HG02610 (cell line): ENCODE data around the gene TIGD4.

Experiments used
- ATAC-seq: cut with Tn5 transposase; IDR thresholded peaks from one replicate; pipeline ENCODE4 v1.9.1; 2021; ENCODE audit warnings: mild to moderate bottlenecking, moderate library complexity; ENCODE audit not compliant: unreplicated experiment

Gene TIGD4

GRCh38 chr4:152779513-152780266, at the start of gene TIGD4, which contains the start of gene ARFIP1:
TSS of gene TIGD4 (minus strand) at chr4:152779730. CDS start at chr4:152771004, 8,726 bp downstream.
TSS of gene ARFIP1 (plus strand) at chr4:152779954. CDS start at chr4:152829634, 49,680 bp downstream.
- ATAC-seq, result peak; percentile 94

DNA sequence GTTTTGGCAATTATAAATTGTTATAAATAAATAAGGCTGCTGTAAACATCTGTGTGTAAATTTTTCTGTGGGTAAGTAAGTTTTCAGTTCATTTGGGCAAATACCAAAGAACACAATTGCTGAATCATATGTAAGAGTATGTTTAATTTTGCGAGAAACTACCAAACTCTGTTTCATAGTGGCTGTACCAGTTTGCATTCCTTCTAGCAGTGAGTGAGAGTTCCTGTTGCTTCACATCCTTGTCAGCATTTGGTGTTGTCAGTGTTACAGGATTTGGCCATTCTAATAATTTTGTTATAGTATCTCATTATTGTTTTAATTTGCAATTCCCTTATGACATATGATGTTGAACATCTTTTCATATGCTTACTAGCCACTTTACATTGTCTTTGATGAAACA, 48.6 kb upstream of the TIGD4 start:
- ATAC-seq, result no peak

DNA sequence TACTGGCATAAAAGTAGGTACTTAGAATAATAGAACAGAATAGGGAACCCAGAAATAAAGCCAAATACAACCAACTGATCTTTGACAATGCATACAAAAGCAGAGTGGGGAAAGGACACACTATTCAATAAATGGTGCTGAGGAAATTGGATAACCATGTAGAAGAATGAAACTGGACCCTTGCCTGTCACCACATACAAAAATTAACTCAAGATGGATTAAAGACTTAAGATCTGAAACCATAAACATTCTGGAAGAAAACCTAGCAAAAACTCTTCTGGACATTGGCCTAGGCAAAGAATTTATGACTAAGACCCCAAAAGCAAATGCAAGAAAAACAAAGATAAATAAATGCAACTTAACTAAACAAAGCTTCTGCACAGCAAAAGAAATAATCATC, 45.8 kb upstream of the TIGD4 start:
- ATAC-seq, result no peak

DNA sequence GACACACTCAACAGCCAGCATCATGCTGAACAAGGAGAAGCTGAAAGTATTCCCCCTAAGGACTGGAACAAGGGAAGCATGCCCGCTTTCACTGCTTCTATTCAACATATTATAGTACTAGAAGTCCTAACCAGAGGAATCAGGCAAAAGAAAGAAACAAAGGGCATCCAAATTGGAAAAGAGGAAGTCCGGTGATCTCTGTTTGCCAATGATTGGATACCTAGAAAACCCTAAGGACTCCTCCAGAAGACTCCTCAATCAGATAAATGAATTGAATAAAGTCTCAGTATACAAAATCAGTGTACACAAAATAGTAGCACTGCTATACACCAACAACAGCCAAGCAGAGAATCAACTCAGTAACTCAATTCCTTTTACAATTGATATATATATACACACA, 45.0 kb upstream of the TIGD4 start:
- ATAC-seq, result no peak

- no peak for ATAC-seq
These were observed 42.8 kb upstream of the TIGD4 start for GRCh38 chr4:152822323-152822722.

GRCh38 chr4:152820073-152820472, 40.5 kb upstream of the TIGD4 start:
- no peak for ATAC-seq

- ATAC-seq, result no peak
These were observed 39.6 kb upstream of the TIGD4 start for GRCh38 chr4:152819026-152819645.

DNA sequence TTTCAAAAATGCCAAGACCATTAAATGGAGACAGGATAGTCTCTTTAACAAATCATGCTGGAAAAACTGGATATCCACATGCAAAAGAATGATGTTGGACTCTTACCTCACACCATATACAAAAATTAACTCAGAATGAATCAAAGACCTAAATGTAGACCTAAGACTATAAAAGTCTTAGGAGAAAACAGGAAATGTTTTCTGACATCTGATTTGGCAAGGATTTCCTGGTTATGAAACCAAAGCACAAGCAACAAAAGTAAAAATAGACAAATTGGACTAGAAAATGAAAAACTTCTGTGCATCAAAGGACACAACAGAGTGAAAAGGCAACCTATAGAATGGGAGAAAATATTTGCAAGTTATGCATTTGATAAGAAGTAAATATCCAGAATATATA, 37.8 kb upstream of the TIGD4 start:
- no peak for ATAC-seq

GRCh38 chr4:152815078-152815477, 35.5 kb upstream of the TIGD4 start:
- ATAC-seq, result no peak

DNA sequence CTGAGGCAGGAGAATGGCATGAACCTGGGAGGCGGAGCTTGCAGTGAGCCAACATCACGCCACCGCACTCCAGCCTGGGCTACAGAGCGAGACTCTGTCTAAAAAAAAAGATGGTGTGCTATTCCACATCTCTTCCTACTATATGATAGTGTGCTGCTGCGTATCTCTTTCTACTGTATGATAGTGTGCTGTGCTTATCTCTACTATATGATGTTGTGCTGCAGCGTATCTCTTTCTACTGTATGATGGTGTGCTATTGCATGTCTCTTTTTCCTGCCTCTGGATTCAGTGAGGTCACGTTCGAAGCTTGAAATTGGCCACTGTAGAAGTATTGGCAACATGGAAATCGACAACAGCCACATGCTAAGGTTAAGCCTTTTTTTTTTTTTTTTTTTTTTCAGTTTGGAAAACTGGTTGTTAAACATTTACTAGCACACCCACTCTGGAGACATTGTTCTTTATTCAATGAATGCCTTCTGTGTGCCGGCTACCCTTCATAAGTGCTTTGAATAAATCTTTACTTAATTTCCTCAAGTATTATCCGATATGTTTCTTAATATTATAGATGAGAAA, 31.3 kb upstream of the TIGD4 start:
- ATAC-seq, result no peak

- ATAC-seq, result no peak
These were observed 29.1 kb upstream of the TIGD4 start for GRCh38 chr4:152808670-152809069.

DNA sequence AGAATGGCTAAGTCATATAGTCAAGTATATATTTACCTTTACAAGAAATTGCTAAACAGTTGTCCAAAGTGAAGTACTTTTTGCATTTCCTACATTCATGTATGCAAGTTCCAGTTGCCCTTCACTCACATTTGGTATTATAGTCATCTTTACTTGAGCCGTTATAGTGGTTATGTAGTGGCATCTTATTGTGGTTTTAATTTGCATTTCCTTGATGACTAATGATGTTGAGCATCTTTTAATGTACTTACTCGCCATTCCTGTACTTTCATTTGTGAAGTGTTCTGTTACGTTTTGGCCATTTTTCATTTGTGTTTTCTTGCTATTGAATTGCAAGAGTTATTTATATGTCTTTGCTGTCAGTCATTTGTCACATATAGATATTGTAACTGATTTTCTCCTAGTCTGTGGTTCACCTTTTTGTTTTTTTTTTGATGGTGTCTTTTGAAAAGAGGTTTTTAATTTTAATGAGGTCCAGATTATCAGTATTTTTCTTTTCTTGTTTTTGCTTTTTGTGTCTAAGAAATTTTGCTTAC, 27.8 kb upstream of the TIGD4 start:
- ATAC-seq, result no peak

- no peak for ATAC-seq
These were observed 27.1 kb upstream of the TIGD4 start for GRCh38 chr4:152806501-152807125.

DNA sequence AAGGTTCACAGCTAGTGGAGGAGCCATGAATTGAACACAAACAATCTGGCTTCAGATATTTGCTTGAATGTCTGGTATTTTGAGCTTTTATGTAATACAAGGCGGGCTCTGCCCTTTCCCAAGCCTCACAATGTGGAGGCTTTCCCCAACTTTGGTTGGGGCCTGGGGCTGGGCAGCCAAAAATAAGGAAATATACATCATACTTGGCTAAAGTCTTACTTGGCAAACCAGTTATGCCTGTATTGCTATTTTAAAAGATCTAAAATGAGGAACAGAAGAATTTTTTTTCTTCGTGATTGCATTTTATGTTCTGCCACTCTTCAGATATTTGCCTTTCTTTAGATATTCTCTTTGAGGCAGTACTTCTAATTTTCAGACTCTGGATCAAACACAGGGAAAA, 26.3 kb upstream of the TIGD4 start:
- no peak for ATAC-seq

GRCh38 chr4:152805071-152805650, 25.6 kb upstream of the TIGD4 start:
- ATAC-seq, result no peak

DNA sequence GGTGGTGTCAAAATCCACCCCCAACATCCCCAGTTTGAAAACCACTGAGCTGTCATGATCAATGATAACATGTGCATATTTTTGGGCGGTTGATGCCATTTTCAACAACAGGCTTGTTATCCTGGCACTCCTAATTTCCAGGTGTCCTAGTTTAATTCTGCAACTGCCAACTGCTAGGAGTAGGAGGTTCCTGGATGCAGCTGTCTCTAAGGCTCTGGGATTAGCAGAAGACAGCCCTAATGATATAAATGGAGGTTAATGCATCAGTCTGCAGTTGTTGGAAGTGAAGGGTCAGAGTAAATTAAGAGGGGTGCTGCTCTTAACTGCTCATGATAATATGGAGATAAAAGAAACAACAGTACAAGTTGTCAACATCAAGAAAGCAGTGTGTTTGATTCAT, 24.0 kb upstream of the TIGD4 start:
- no peak for ATAC-seq

- ATAC-seq, result no peak
These were observed 16.4 kb upstream of the TIGD4 start for GRCh38 chr4:152795891-152796290.

GRCh38 chr4:152786627-152787026, 7.1 kb upstream of the TIGD4 start:
- ATAC-seq, result no peak

- ATAC-seq, result no peak
These were observed 6.4 kb upstream of the TIGD4 start for GRCh38 chr4:152785639-152786615.
